Measurements from ENCODE around the gene COBLL1.
"Not testable (repeated sequence)": the region's sequence is repeated elsewhere in the genome, so short reads cannot be mapped to it uniquely, and the experiment has no call there.

The COBLL1 gene

DNA sequence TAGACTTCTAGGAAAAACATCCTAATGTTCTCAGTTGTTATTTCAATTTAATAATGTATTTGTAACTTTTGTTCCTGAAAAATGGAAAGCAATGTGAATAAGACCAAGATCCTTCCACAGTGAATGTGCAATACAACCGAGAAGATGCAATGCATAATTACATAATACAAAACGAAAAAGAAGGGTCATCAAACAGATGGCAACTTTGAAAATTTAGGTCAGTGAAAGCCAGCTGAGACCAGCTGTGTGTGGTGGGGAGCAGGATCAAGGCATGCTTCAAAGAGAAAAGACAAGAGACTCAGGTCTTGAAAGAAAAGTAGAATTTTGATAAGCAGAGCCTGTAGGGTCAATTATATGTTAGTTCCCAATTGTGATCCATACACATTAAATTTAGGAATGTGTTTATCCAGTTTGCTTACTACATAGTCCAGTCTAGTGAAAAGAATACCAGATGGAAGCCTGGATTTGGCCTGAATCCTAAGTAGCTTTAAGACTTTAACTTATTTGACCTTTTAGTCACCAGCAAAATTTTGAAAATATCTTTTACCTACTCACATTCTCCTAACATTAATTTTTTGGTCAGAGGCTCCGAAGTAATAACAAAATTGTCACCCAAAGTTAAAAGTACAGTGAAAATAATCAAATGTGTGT lies 93.7 kb downstream of the COBLL1 start:
- DNase-seq: no peak

DNA sequence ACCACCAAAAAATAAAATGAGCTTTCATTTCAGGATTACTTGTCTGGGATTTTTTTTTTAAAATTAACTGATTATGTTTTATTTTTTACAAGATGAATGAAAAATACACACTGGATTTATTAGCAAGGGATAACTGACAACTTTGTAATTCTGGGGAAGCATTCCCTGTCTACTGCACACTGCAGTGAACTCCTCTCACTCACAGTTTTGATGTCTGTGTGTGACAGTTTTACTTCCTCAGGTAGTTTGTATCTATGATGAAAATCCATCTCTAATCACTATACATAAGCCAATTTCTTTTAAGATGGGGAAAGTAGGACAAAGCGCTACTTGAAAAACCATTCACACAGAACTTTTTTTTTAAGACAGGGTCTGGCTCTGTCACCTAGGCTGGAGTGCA lies 94.5 kb downstream of the COBLL1 start:
- no peak for DNase-seq

DNA sequence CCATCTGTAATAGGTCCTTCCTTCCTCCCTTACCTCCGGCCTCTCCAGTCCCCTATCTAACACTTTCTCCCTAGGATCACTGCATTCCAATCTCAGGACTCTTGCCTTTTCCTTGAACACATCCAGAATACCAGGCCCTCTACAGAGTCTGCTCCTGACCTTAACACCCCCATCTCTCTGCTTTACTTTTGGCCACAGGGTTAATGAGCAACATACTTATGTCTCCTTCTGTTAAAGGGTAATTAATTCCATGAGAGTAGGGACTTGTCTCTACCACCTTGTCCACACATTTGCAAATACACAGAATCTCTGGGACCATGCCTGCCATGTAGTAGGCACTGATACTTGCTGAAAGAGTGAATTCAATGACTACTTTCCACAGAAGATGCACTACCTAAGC lies 94.9 kb downstream of the COBLL1 start:
- no peak for DNase-seq

DNA sequence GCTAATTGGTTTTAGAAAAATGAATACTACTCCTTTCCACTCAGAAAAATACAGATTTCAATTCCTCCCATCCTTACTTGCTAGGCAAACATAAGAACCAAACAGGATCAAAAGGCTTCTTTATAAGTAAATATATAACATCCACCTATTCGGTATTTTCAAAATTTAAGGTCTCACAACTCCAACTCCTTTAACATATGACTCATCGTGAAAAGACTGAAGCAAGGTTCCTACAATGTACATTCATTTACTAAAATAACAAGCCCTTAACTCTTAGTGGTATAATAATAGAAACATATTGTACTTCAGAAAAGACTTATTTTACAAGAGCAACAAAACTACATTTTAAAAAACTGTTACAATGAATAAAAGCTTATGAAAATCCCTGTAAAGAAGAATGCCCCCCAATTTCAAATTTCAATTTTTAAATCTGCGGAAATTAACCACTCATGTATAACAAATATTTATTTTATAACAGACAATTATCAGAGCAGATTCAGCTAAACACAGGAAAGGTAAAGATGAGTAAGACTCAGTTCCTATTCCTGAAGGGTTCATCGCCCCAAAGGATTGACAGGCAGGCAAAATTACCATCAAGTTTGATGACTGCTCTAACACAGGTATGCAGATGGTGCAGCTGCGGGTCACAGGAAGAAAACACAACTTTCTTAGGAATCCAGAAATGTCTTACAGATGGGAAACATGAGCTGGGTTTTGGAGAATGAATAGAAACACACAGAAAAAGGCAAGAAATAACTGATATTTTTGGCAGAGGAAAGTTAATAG lies 96.4 kb downstream of the COBLL1 start:
- DNase-seq: no peak

DNA sequence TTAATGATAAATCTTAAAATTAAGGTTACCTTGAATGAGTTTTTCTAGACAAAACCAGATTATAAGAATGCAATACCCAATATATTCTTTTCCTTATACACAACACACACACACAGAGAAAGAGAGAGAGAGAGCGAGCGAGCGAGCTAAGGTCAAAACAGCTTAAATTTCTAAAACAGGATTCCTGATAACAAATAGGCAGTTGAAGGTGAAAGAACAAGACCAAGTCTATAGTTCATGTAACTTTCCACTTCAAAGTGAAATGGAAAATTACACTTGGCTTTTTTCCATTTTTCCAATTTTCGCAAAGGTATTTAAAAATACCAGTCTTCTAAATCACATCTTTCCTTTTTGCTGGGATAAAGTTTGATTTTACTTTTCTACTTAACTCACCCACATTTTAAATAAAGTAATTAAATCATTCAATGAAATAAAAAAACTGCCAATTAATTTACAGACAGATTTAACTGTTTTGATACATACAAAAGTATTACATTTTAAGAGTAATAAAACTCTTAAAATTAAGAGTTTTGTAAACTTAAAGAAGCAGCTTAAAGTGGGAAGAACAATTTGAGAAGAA lies 98.8 kb downstream of the COBLL1 start:
- no peak for DNase-seq

DNA sequence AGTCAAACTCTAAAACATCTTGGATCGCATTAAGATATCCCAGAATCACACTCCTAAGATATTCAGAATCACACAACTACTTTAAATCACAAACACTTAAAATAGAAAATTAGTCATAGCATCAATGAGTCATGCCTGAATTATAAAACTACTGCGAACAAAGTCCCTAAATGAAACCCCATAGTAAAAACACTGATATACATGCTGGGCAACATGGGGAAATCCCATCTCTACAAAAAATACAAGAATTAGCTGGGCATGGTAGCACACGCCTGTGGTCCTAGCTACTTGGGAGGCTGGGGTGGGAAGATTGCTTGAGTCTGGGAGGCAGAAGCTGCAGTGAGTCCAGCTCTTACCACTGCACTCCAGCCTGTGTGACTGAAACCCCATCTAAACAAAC lies 101.7 kb downstream of the COBLL1 start:
- no peak for DNase-seq

DNA sequence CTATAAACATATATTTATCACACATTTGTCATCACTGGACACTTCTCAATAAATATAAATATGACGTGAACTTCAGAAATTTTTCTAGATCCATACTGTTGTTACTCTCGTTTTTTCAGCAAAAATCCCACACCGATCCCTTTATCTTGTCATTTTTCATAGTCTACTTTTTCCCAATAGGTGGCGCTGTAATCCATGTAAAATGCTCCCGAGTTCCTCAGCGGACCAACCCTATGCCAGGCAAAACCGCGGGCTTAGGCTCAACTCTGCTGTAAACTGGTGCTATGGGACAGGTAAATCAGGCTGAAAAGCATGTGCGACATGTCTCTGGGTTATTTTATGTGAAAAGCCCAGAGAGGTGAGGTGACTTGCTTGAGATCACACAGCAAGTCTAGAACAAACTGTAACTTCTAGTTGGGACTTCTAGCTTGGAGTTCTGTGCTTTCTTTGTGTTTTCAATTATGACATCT lies 104.0 kb downstream of the COBLL1 start:
- no peak for DNase-seq

DNA sequence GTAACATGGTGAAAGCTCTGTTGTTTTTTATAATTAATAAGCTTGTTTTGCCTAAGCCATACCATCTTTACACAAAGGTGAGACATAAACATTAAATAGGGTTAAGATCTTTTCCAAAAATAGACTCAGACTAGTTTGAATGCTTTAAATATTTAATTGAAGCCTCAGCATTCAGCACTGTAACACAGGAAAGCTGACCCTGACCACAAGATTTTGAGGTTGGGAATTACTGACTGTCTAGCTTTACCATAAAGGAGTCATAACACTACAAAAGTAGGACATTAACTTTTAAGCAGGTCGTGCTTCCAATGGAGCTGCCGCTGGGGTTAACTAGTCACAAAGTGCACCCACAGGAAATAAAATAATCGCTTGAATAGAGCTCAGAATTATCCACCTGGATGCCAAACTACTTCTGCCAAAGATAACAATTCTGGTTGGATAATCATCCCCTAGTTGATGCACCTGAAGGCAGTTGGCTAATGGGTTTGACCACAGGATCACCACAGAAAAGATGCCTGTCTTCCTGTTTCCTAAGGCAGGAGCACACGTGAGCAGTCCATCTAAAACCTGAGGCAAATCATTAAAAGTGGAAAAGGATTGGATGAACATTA lies 106.2 kb downstream of the COBLL1 start:
- no peak for DNase-seq

DNA sequence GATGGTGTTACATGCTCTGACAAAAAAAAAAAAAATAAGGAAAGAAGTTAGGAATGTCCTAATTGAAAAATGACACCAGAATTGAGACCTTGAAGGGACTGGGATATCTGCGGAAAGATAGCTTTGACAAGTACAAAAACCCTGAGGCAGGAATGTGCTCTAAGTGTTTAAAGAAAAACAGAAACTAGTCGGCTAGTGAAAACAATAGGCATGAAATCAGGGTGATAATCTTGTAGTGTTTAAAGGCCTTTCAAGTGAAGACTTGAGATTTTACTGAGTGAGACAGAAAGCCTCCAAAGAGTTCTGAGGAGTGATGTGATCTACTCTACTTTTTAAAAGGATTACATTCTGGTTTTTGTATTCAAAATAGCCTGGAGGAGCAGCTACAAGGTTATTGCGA lies 107.4 kb downstream of the COBLL1 start:
- no peak for DNase-seq

DNA sequence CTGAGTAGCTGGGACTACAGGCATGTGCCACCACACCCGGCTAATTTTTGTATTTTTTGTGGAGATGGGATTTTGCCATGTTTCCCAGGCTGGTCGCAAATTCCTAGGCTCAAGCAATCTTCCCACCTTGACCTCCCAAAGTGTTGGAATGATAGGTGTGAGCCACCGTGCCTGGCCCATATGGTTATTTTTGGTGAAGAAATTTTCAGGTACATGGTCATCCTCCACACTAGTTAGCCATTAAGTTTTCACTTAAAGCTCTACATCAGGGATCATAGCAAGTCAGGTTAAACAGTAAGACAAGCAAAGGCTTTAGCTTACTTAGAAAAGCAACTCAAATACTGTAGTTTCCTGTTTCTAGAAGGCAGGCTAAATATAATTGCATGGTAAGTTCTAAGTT lies 116.1 kb downstream of the COBLL1 start:
- no peak for DNase-seq

DNA sequence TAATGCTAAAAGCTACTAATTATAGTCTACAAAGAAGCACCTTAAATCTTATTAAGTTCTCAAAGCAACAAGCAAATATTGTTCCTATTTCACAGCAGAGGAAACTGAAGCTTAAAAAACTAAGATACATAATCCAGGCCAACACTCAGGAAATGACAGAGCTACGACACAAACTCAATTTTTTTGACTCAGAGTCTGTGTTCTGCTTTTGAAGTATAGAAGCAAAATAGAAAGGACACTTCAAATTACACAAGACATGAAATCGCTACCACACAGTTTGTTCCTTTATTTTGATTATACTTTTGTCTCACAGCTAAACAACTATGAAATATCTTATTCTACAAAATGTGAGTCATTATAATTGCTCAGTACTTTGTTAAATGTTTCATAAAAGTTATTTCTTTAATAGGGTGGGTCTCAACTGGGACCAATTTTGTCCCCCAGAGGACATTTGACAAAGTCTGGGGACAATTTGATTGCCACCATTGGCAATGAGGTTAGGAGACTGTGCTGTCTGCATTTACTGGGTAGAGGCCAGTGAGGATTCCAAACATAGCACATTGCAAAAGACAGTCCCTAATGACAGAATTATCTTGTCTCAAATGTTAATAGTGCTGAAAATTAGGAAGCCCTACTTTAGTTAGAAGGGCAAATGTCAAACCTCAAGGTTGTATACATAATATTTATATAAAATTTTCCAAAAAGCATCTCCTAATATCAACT lies 118.8 kb downstream of the COBLL1 start:
- DNase-seq: no peak

DNA sequence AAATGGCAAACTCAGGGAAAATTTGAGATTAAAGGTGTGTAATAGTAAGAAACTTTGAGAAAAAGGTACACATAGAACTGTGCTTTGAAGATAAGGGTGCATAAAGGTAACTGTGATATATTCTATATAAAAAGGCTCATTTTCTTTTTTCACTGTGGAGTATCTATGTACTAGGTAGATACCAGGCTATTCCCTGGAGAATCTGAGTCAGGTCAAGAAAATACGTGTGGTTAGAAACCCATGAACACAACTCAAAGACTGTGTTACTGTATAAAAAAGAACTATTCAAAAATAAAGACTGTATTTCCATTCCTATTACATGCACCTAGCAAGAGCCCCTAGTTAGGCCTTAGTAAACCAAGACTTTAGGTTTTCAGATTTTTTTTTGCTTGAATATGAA lies 120.2 kb downstream of the COBLL1 start:
- DNase-seq: no peak

DNA sequence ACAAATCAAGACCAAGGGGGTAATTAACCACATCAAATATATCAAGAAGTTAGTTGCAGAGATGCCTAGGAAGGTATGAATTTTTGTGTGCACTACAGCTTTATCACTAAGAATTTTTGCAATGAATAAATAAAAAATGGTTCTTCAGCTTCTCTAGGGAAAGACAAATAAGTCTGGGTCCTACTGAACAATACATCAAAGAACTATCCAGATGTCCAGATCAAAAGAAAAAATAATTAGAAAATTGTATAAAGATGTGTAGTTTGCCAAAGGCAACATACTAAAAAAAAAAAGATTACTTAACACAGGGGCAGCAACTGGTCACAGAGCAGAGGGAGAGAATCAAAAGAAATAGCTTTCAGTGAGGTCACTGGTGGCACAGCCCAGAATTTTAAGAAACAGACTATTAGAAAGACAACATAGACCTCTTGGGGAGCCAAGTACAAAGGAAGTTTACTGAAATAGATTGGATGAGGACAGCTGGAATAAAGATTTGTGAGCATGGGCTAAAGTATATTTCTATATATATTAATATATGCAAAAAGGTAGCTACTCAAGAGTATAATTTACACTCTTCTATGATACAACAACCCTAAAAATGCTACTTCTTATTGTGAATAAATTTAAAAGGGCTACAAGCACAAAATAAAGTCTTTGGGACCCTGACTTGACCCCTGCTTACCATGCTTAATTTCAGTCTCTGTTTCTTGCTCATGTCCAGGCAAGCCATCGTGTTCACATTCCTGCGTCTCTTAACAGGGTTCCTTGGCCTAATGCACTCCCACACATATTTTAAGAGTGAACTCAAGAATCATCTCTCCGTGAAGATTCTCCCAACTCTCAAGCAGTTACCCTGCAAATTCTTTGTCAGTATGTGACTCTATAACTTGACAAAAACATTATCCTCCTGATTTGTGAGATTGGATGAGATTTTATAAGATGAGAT lies 121.4 kb downstream of the COBLL1 start:
- DNase-seq: no peak

DNA sequence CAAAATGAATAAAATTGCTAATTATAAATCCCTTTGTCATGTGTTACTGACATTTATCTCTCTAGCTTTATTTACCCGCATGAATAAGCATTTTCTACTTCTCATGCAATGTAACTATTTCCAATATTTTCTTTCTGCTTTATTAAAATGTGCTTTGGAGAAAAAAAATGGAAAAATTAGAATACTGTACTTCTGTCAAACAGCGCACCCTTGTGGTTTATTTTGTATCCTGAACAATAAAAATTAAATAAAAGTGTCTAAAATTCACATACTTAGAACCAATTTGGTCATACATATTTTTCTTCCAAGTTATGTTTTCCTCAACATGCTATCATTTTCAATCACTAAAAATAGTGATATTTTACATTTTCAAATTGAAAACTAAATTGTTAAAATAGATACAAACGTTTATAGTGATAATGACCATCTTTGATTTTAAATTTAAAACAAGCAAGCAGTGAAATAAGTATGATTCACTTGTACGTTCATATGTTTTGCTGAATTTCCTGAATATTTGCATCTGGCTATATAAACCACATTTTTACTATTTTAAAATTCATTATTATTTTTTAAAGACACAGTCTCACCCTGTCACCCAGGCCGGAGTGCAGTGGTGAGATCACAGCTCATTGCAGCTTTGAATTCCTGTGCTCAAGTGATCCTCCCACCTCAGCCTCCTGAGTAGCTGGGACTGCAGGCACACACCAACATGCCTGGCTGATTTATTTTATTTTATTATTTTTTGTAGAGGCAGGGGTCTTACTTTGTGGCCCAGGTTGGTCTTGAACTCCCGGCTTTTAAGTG lies 124.4 kb downstream of the COBLL1 start:
- DNase-seq: no peak

DNA sequence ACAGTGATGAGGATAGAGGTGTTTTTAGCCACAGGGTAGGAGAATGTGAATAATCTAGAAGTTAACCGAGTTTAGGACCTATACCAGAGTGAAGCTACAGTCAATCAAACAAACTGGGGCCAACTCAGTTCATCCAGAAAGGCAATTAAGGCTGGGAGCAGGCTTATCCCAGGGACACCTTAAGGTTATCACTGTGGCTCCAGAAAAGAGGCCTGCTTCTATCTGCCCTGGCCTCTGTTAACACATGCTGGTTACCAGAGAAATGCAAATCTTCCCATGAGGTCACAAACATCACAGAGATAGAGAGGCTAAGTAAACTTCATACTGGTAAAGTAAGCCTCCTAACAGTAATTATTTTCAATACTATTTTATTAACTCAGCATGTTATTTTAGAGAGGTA lies 127.2 kb downstream of the COBLL1 start:
- DNase-seq: no peak

DNA sequence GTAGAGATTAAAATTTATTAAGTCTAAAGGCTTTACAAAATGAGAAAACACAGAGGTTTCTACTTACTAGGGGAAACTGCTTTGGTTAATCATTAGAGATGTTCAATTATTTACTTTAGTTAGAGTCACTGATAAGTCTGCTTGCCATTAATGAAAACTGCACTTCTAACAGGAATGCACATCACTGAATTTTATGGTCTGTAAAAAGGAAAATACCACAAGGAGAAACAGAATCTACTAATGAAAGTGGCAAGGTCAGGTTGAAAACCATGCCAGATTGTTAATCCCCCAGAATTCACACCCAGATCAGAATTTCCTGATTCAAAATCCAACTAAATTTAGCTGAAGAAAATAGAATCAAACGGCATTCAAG lies 129.9 kb downstream of the COBLL1 start:
- DNase-seq: no peak

DNA sequence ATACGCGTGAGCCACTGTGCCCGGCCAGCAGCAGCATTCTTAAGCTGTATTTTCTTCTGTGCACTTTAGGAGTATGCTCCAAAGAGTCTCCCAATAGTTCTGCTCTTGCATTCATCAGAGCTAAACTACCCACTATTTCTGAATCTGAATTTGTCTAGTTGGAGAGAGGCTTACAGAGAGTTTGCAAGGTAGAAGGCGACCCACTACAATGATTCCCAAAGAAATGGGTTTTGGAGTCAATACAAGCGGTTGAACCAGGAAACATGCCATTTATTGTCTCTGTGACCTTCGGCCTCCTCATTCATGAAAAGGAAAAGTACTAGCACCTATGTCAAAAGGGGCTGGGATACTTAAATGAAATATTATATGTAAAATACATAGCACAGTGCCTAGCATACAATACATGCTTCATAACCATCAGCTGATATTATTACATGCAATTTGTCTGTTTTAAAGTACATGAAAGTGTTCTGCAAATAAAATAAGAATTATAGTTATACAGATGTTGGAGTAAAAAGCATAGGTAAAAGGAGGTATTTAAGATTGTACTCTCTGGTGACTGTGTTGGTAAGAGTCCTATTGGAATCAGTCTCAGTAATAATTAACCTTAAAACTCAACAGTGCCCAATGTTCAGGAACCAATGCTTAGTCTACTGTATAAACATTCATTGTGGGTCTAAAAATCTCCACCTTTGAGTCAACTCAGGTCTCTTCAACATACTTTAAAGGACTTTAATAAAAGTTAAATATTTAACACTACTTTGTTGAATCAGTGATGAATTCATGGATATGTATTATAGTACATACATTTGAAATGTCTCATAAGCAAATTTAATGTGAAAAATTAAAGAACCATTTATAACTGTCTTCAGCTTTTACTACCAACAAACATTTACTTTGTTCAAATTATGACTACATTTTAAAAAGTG lies 130.5 kb downstream of the COBLL1 start:
- no peak for DNase-seq

DNA sequence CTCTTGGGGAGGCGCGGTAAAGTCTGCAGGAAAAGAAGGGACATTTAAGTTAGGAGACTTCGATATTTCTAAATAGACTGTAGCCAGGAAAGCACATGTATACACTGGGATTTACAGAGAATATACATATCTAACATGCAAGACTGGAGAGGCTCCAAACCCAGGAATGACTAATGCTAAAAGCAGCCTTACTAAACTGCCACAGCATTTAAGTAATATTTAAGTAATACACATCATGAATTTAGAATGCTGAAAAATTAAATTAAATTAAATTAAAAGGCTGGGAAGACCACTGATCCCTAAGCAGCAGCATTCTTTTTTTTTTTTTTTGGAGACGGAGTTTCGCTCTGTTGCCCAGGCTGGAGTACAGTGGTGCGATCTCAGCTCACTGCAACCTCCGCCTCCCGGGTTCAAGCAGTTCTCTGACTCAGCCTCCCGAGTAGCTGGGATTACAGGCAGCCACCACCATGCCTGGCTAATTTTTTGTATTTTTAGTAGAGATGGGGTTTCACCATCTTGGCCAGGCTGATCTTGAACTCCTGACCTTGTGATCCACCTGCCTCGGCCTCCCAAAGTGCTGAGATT lies 131.3 kb downstream of the COBLL1 start:
- DNase-seq: not testable (repeated sequence)

DNA sequence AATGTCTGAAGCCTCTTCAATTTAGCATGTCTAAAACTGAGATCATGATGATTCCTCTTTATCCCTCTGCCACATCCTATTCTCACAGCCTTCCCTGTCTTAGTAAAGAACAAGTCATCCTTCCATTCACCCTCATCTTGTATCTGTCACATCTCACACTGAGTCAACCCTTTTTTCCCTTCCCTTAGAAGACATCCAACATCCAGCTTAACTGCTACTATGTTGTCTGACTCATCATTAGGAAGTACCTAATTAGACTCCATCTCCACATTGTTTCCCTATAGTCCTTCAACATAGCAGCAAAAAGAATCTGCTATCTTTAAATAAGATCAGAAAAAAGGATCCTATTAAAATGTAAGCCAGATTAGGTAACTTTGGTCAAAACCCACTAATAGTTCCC lies 135.1 kb downstream of the COBLL1 start:
- DNase-seq: no peak
